Measurements from ENCODE around the gene SLC47A1. TPM values are rescaled to one million over a fixed set of nuclear protein-coding genes. Genes with fewer than 3 reads are reported as not detected.
"Not testable (repeated sequence)": the region's sequence is repeated elsewhere in the genome, so short reads cannot be mapped to it uniquely, and the experiment has no call there.

Gene SLC47A1
- total RNA-seq, 4 donors from 2014 or later = 0.95 to 6.2 (median 5.6) TPM

DNA sequence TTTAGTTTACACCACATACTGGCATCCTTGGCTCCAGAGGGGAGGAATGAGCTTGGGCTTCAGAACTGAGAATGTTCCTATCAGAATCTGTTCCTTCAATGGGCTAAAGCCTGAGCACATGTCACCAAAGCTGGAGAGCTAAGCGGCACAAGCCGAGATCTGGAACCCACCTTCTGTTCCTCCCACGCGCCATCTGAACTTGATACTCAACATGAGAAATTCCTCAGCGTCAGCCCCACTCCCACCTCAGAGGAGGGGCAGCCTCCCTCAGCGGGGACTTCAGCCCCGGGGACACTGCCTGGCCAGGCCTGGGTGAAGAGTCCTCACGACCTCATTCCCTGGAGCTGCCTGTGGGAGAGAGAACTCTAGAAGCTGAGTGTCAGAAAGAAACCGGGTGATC, 22.8 kb upstream of the SLC47A1 start:
- ATAC-seq (ENCODE audit: low FRiP score) (no peak), DNase-seq (ENCODE audit: low spot score) (no peak)
- TF ChIP-seq, protein P1, sequence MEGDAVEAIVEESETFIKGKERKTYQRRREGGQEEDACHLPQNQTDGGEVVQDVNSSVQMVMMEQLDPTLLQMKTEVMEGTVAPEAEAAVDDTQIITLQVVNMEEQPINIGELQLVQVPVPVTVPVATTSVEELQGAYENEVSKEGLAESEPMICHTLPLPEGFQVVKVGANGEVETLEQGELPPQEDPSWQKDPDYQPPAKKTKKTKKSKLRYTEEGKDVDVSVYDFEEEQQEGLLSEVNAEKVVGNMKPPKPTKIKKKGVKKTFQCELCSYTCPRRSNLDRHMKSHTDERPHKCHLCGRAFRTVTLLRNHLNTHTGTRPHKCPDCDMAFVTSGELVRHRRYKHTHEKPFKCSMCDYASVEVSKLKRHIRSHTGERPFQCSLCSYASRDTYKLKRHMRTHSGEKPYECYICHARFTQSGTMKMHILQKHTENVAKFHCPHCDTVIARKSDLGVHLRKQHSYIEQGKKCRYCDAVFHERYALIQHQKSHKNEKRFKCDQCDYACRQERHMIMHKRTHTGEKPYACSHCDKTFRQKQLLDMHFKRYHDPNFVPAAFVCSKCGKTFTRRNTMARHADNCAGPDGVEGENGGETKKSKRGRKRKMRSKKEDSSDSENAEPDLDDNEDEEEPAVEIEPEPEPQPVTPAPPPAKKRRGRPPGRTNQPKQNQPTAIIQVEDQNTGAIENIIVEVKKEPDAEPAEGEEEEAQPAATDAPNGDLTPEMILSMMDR (IDR thresholded peaks at IDR 0.05) = no peak

DNA sequence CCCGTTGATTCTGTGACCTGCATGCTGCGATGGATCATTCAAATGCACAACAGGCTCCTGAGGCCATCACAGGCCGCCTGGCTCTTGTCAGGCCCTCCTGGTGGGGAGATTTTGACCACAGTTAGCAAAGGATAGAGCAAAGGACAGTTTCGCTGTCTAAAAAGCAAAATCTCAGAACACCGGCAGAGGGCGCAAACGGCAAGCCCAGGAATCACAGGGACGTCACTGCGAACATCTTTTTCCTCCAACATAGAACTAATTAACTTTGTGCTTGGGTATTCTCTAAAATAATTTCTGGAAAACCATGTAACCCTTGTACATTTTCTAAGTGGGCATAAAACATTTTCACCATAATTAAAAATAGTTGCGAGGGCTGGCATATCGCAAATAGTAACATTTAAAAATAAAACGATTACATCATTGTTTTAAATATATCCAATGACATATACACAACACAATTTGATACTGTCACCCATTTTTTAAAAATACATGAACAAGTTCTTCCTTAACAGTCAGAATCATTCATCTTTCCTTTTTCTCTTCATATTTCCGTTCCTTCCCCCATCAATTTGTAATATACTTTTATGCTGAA, 19.7 kb upstream of the SLC47A1 start:
- DNase-seq (ENCODE audit: low spot score) (peak; percentile 45), ATAC-seq (ENCODE audit: low FRiP score) (no peak)
- TF ChIP-seq, protein P1 (IDR thresholded peaks at IDR 0.05) = peak in 2 of 3 donors; percentile 70 to 85

DNA sequence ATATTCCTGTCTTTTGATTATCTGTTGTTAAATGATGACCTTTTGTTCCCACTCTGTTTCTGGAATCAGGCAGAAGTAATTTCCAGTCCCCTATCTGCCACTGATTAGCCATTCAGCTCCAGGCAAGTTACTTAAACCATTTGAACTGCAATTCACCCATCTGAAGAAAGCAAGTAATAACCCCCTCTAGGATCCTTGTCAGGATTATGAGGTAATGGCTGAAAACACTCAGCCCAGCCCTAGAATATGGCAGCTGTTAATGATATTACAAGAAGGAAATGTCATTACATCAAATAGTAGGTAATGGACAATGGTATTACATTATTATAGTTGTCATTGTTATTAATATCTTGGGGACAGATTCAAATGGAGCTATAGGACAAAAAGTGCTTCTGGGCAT, 16.0 kb upstream of the SLC47A1 start:
- DNase-seq (ENCODE audit: low spot score) (no peak), ATAC-seq (ENCODE audit: low FRiP score) (no peak)
- TF ChIP-seq, protein P1 (IDR thresholded peaks at IDR 0.05) = no peak

DNA sequence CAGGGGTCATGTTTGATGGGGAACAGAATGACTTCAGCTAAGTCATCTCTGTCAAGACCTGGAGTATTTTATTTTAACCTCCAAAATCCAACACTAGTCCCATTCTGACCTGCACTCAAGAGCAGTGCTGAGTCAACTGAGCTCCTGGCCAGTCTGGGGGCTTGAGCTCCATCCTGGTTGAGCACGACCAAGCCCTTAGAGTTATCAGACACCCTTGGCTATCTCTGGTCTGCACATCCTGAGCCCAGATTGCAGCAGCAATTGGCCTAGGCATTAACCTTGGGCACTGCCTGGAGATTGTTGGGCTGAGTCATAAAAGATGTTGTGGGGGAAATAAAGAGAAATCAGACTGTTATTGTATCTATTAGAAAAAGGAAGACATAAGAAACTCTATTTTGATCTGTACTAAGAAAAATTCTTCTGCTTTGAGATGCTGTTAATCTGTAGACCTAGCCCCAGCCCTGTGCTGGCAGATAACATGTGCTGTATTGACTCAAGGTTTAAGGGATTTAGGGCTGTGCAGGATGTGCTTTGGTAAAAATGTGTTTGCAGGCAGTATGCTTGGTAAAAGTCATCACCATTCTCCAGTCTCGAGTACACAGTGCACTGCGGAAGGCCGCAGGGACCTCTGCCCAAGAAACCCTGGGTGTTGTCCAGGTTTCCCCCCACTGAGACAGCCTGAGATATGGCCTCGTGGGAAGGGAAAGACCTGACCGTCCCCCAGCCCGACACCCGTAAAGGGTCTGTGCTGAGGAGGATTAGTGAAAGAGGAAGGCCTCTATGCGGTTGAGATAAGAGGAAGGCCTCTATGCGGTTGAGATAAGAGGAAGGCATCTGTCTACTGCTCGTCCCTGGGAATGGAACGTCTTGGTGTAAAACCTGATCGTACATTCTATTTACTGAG, 14.0 kb upstream of the SLC47A1 start:
- not testable (repeated sequence) for DNase-seq (ENCODE audit: low spot score); ATAC-seq (ENCODE audit: low FRiP score)

DNA sequence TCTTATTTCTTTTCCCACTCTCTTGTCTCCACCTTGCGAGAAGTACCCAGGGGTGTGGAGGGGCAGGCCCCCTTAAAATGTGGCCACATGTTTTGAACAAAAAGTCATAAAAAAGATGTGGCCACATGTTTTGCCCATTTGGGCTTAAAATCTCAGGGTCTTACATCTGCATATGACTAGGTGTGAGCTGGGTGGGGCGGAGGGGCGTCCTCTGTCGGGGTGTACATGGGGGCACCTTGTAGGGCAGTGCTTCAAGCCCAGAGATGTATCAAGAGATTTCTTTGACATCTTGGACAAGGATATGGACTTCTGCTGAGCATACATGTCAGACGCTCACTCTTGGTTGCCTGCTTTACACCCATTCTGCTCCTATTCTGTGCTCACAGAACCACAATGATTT, 13.0 kb upstream of the SLC47A1 start:
- DNase-seq (ENCODE audit: low spot score) = no peak
- ATAC-seq (ENCODE audit: low FRiP score) = no peak
- TF ChIP-seq, protein P1 (IDR thresholded peaks at IDR 0.05) = no peak

DNA sequence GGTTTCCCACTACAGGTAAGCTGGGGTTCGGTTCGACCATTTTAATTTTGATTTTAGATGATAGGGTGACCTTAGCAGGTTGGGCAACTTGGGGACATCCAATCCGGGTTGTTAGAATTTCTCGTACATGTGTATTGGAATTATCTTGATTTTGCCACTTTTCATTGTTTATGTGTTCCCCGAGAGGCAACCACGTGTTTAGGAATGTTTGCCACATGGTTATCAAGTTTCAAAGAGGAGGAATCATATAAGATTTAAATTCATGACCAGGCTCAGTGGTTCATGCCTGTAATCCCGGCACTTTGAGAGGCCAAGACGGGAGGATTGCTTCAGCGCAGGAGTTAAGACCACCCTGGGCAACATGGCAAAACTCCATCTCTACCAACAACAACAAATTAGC, 10.0 kb upstream of the SLC47A1 start:
- no peak for ATAC-seq (ENCODE audit: low FRiP score)

DNA sequence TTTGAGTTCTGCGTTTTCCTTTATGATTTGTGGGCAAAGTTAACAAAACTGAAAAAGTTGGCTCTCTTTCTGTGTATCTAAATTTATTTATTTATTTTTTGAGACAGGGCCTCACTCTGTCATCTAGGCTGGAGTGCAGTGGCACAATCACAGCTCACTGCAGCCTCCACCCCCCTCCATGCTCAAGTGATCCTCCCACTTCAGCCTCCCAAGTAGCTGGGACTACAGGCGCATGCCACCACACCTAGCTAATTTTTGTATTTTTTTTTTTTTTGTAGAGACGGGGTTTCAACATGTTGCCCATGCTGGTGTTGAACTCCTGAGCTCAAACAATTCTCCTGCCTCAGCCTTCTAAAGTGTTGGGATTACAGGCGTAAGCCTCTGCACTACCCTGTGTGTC, 6.7 kb upstream of the SLC47A1 start:
- DNase-seq (ENCODE audit: low spot score); ATAC-seq (ENCODE audit: low FRiP score): not testable (repeated sequence)

More for the DNA sequence above, 10.0 kb upstream of the SLC47A1 start:
- TF ChIP-seq, protein P1 (IDR thresholded peaks at IDR 0.05) = no peak
- no peak for DNase-seq (ENCODE audit: low spot score)

Data from omental fat pad (tissue), 4 donors.